GM12878 (cell line): Measurements from ENCODE around the gene DPPA5. TPM values are rescaled to one million over a fixed set of nuclear protein-coding genes. Genes with fewer than 3 reads are reported as not detected.
"Not testable (repeated sequence)": the region's sequence is repeated elsewhere in the genome, so short reads cannot be mapped to it uniquely, and the experiment has no call there.

Experiments used
- ATAC-seq: fragments of 200-7000 bp; cut with Tn5 transposase; 3 replicates; pipeline ENCODE4 v1.9.1; 2020; ENCODE audit warnings: mild to moderate bottlenecking, moderate library complexity
- BruUV-seq: library from RNA; stranded (reverse); fragments of 400-500 nt; replicated peaks from 2 replicates; lab custom pipeline; 2021; lab: Mats Ljungman, UMichigan
- CTCF ChIA-PET: fragments of 300-600 bp; sonication (Branson Sonifier 250); formaldehyde crosslinking; extraction: SDS; loops from one replicate; lab custom pipeline; 2021; ENCODE audit warnings: inconsistent platforms; lab: Yijun Ruan, JAX
- POLR2A ChIA-PET: fragments of 350-600 bp; formaldehyde crosslinking; extraction: SDS; loops from one replicate; lab custom pipeline; 2021; ENCODE audit warnings: inconsistent platforms; lab: Charles Lee
- RAD21 ChIA-PET: fragments of 300-600 bp; sonication (Branson Sonifier 250); formaldehyde crosslinking; loops from one replicate; lab custom pipeline; 2023; ENCODE audit warnings: antibody characterized with exemption; ENCODE audit not compliant: unreplicated experiment; lab: Charles Lee
- SMC1A ChIA-PET: fragments of 300-600 bp; sonication (Branson Sonifier 250); formaldehyde crosslinking; loops from one replicate; lab custom pipeline; 2023; ENCODE audit not compliant: unreplicated experiment, uncharacterized antibody; lab: Charles Lee
- DNase-seq: peaks from one replicate; pipeline ENCODE4 v3.0.0-alpha.2; 2011; ENCODE audit warnings: low read depth, low spot score
- FAIRE-seq: peaks from 3 replicates; lab custom pipeline; 2011; peaks lifted over from hg19 to GRCh38; lab: Jason Lieb, UNC
- H2AFZ ChIP-seq: 2 replicates; pipeline ENCODE4 v1.6.0; 2011; ENCODE audit warnings: low read depth, low read length, control low read depth; ENCODE audit not compliant: control insufficient read depth
- H3K27ac ChIP-seq: 2 replicates; pipeline ENCODE4 v1.5.1; 2011; ENCODE audit warnings: control low read depth; ENCODE audit not compliant: control insufficient read depth, insufficient read depth
- H3K27me3 ChIP-seq, 2 experiments: replicated peaks in 1 of 2; 2 replicates each; pipeline versions ENCODE4 v1.6.0 to v1.6.1; 2011; ENCODE audit warnings: low read length in 1 of 2; ENCODE audit not compliant: control insufficient read depth in 2 of 2, insufficient read depth in 2 of 2
- H3K36me3 ChIP-seq, 2 experiments: 2 replicates each; pipeline ENCODE4 v1.5.1; 2011; ENCODE audit warnings: low read length in 1 of 2; ENCODE audit not compliant: control insufficient read depth in 2 of 2, insufficient read depth in 2 of 2
- H3K4me1 ChIP-seq: 2 replicates; pipeline ENCODE4 v1.6.1; 2011; ENCODE audit warnings: mild to moderate bottlenecking, low read length, moderate library complexity, mixed read lengths; ENCODE audit not compliant: control insufficient read depth, insufficient read depth
- H3K4me2 ChIP-seq: 2 replicates; pipeline ENCODE4 v1.6.0; 2011; ENCODE audit warnings: control low read depth; ENCODE audit not compliant: control insufficient read depth, insufficient read depth
- H3K4me3 ChIP-seq: fragments of 200-600 bp; sonication (generic); 2 replicates; pipeline ENCODE4 v1.5.1; 2016
- H3K79me2 ChIP-seq: 2 replicates; pipeline ENCODE4 v1.6.0; 2011; ENCODE audit warnings: low read length; ENCODE audit not compliant: control insufficient read depth, insufficient read depth
- H3K9ac ChIP-seq: 2 replicates; pipeline ENCODE4 v1.8.0; 2011; ENCODE audit warnings: low read length, control low read depth, mixed read lengths; ENCODE audit not compliant: control insufficient read depth, insufficient read depth
- H3K9me3 ChIP-seq: replicated peaks from 3 replicates; pipeline ENCODE4 v1.5.1; 2011; ENCODE audit warnings: mild to moderate bottlenecking, low read length; ENCODE audit not compliant: control insufficient read depth, insufficient read depth
- H4K20me1 ChIP-seq: 2 replicates; pipeline ENCODE4 v1.6.0; 2011; ENCODE audit not compliant: control insufficient read depth, insufficient read depth
- BHLHE40 ChIP-seq, 2 experiments: fragments of 450-650 bp in 1 of 2; IDR thresholded peaks; 2 replicates each; pipeline ENCODE4 v1.6.1; 2011 to 2017; ENCODE audit warnings: low read depth in 2 of 2, borderline replicate concordance in 1 of 2, improper control_type of control experiment in 1 of 2, low read length in 1 of 2, mild to moderate bottlenecking in 1 of 2
- CBX5 ChIP-seq: sonication (generic); IDR thresholded peaks from 2 replicates; pipeline ENCODE4 v1.6.1; 2016; ENCODE audit warnings: low read depth, moderate library complexity, mild to moderate bottlenecking, inconsistent platforms
- CREM ChIP-seq: IDR thresholded peaks from 2 replicates; pipeline ENCODE4 v1.6.1; 2014; ENCODE audit warnings: antibody characterized with exemption, low read depth
- MEF2A ChIP-seq: IDR thresholded peaks from 2 replicates; pipeline ENCODE4 v1.6.1; 2011; ENCODE audit warnings: low read depth, mild to moderate bottlenecking, low read length, moderate library complexity; ENCODE audit not compliant: insufficient read depth
- NFIC ChIP-seq: IDR thresholded peaks from 2 replicates; pipeline ENCODE4 v1.6.1; 2012; ENCODE audit warnings: low read depth, mild to moderate bottlenecking, inconsistent platforms, low read length, moderate library complexity
- NR2F1 ChIP-seq: fragments of 450-650 bp; conservative IDR thresholded peaks from 2 replicates; pipeline ENCODE4 v1.6.1; 2017; ENCODE audit warnings: mild to moderate bottlenecking
- PAX5 ChIP-seq: IDR thresholded peaks from 2 replicates; pipeline ENCODE4 v1.6.1; 2011; ENCODE audit warnings: low read depth, low read length, borderline replicate concordance
- RUNX3 ChIP-seq: IDR thresholded peaks from 2 replicates; pipeline ENCODE4 v1.6.1; 2012; ENCODE audit warnings: low read length, inconsistent platforms
- TCF12 ChIP-seq: IDR thresholded peaks from 2 replicates; pipeline ENCODE4 v1.6.1; 2011; ENCODE audit warnings: low read depth, mild to moderate bottlenecking, low read length
- WGBS: methylation state at CpG from one replicate; pipeline ENCODE4 v1.1.6; 2016; ENCODE audit warnings: low lambda C conversion rate; ENCODE audit not compliant: insufficient replicate concordance, insufficient coverage; ENCODE audit errors: missing lambda C conversion rate; 5-methylcytosine and 5-hydroxymethylcytosine counted together
- in situ Hi-C: fragments of 300-500 bp; cut with MboI; formaldehyde crosslinking; loops from 9 replicates; pipeline ENCODE4 v1.14.3; 2018; ENCODE audit warnings: mixed read lengths
- intact Hi-C: fragments of 100-400 bp; cut with micrococcal nuclease; formaldehyde crosslinking; loops from one replicate; pipeline ENCODE4 v1.14.2; 2022; ENCODE audit not compliant: unreplicated experiment
- polyA plus RNA-seq, 11 experiments: library from polyadenylated mRNA; depleted of rRNA in 4 of 11; unstranded in 6 of 11; stranded (reverse) in 5 of 11; fragments of >200 nt; fragmentation: Nextera tagmentation in 4 of 11; fragmentation: Illumina TruSeq in 1 of 11; extraction: Ambion mirVana in 4 of 11; extraction: Trizol in 1 of 11; gene quantifications; 1 replicate in 1 of 11; 2 replicates in 10 of 11; pipeline versions ENCODE4 v1.2.1 to v1.2.3, GENCODE V29; 2011 to 2016; ENCODE audit warnings: inconsistent platforms in 2 of 11, missing spikeins in 2 of 11, low read depth in 1 of 11
- small RNA-seq: library from RNA; depleted of rRNA; stranded (forward); fragments of <200 nt; gene quantifications from one replicate; pipeline ENCODE3, GENCODE V24; 2014
- total RNA-seq, 4 experiments: library from RNA; depleted of rRNA in 3 of 4; stranded (reverse); fragments of >200 nt in 3 of 4; fragmentation: Illumina TruSeq in 1 of 4; extraction: Trizol in 1 of 4; gene quantifications; 2 replicates each; pipeline versions ENCODE4 v1.2.1 to v1.2.3, GENCODE V29; 2013 to 2021

The DPPA5 gene
- total and polyA plus RNA-seq, 10 of the 15 experiments (the other 5 are each of a cell fraction or from before 2014, with no cell fraction given): not detected

GRCh38 chr6:73303773-73304172, 50.3 kb downstream of the DPPA5 start:
- POLR2A ChIA-PET, DNase-seq, H3K27ac ChIP-seq, H3K79me2 ChIP-seq, H3K9me3 ChIP-seq, in situ Hi-C loops, intact Hi-C loops, BruUV-seq, RAD21 ChIA-PET, H3K4me2 ChIP-seq, H3K4me3 ChIP-seq, H3K36me3 ChIP-seq, H3K9ac ChIP-seq, H4K20me1 ChIP-seq, H3K4me1 ChIP-seq, H3K27me3 ChIP-seq, H2AFZ ChIP-seq: not testable (repeated sequence)
- CTCF ChIA-PET: interaction anchor here (0.7 to 1.4 kb wide), 2 partner anchors 267 to 892 kb away, joined by 4 read pairs; no protein-coding TSS in a partner anchor
- SMC1A ChIA-PET: interaction anchor here (0.7 to 1.7 kb wide), 3 partner anchors 21 to 437 kb away, joined by 3 to 5 read pairs (median 3); no protein-coding TSS in a partner anchor
- FAIRE-seq (peak; percentile 64), ATAC-seq (peak; percentile 59)
- WGBS: 12% methylated on average over 7 of the region's 7 CpGs
- TF ChIP-seq RUNX3: peak; percentile 57
- peak; percentile 44; the same call in 1 of the 2 replicates for TF ChIP-seq PAX5
- peak in 1 of 2 experiments; percentile 39; a peak in 1 of 4 replicates for TF ChIP-seq BHLHE40 (IDR thresholded peaks at IDR 0.05; ENCODE audit: borderline replicate concordance in 1 of 2, low read depth in 2 of 2, low read length in 1 of 2)
- TF ChIP-seq TCF12: peak; percentile 63; the same call in 1 of the 2 replicates
- TF ChIP-seq NR2F1: peak; percentile 59
- peak; percentile 32; the same call in 1 of the 2 replicates for TF ChIP-seq NFIC
- TF ChIP-seq MEF2A: 0 out of 2 replicates have a peak, but pooled peaks have one; percentile 15
- peak; percentile 76; the same call in 1 of the 2 replicates for TF ChIP-seq CBX5
- 0 out of 2 replicates have a peak, but pooled peaks have one; percentile 21 for TF ChIP-seq CREM
- TF ChIP-seq, all 136 proteins: peak for 9; not testable (repeated sequence) for 127

Small RNA genes lying within 50 kb of the gene (small RNA-seq; reads per million reads assigned to genes)
- not detected for gene RPL39P3

Other genes starting within 250 kb of the DPPA5 start
Only the 7 nearest of the 8 such genes appear.
- gene KHDC1L, start 128.8 kb downstream of the DPPA5 start, total RNA-seq (2014; rRNA removed): not detected in 2 replicates
- gene KHDC1L, start 128.8 kb downstream of the DPPA5 start, total RNA-seq (2014; rRNA removed; fragmentation: Illumina TruSeq; extraction: Trizol): not detected in 2 replicates
- gene KHDC1L, start 128.8 kb downstream of the DPPA5 start, total RNA-seq (2021): not detected in 2 replicates
- 0.12 TPM in 1 of 2 replicates, not detected in the other for gene KHDC1L, start 128.8 kb downstream of the DPPA5 start, polyA plus RNA-seq (2011; rRNA removed)
- gene KHDC1L, start 128.8 kb downstream of the DPPA5 start, polyA plus RNA-seq (2014; fragmentation: Illumina TruSeq; extraction: Trizol): 0.21 TPM in 1 of 2 replicates, not detected in the other
- gene KHDC1L, start 128.8 kb downstream of the DPPA5 start, polyA plus RNA-seq (2014; fragmentation: Nextera tagmentation; extraction: Ambion mirVana): under 1 TPM; 0.13 to 0.37 TPM
- 0.27 TPM in 1 of 2 replicates, not detected in the other for gene KHDC1L, start 128.8 kb downstream of the DPPA5 start, polyA plus RNA-seq (2014; rRNA removed)
- gene KHDC1L, start 128.8 kb downstream of the DPPA5 start, polyA plus RNA-seq (2016; fragmentation: Nextera tagmentation; extraction: Ambion mirVana): under 1 TPM in 1 of 2 experiments, not detected in 1; 0.33 TPM
- gene KHDC1, start 91.1 kb downstream of the DPPA5 start, total RNA-seq (2014; rRNA removed): 3.3 and 3.4 TPM in 2 replicates
- gene KHDC1, start 91.1 kb downstream of the DPPA5 start, total RNA-seq (2014; rRNA removed; fragmentation: Illumina TruSeq; extraction: Trizol): 3.8 and 4.7 TPM in 2 replicates
- gene KHDC1, start 91.1 kb downstream of the DPPA5 start, total RNA-seq (2021): 5.3 and 6.4 TPM in 2 replicates
- gene KHDC1, start 91.1 kb downstream of the DPPA5 start, polyA plus RNA-seq (2011; rRNA removed): 2.9 and 4.9 TPM in 2 replicates
- 4.6 and 4.9 TPM in 2 replicates for gene KHDC1, start 91.1 kb downstream of the DPPA5 start, polyA plus RNA-seq (2014; fragmentation: Illumina TruSeq; extraction: Trizol)
- gene KHDC1, start 91.1 kb downstream of the DPPA5 start, polyA plus RNA-seq (2014; fragmentation: Nextera tagmentation; extraction: Ambion mirVana): 1 to 10 TPM; 7.6 to 8.7 TPM
- gene KHDC1, start 91.1 kb downstream of the DPPA5 start, polyA plus RNA-seq (2014; rRNA removed): 7.5 and 7.6 TPM in 2 replicates
- gene KHDC1, start 91.1 kb downstream of the DPPA5 start, polyA plus RNA-seq (2016; fragmentation: Nextera tagmentation; extraction: Ambion mirVana): 1 to 10 TPM; 6.1 to 6.6 TPM
- gene KHDC3L, start 8.4 kb upstream of the DPPA5 start, total RNA-seq (2014; rRNA removed): not detected in 2 replicates
- gene KHDC3L, start 8.4 kb upstream of the DPPA5 start, total RNA-seq (2014; rRNA removed; fragmentation: Illumina TruSeq; extraction: Trizol): not detected in 2 replicates
- not detected in 2 replicates for gene KHDC3L, start 8.4 kb upstream of the DPPA5 start, total RNA-seq (2021)
- gene KHDC3L, start 8.4 kb upstream of the DPPA5 start, polyA plus RNA-seq (2011; rRNA removed): not detected in 2 replicates
- gene KHDC3L, start 8.4 kb upstream of the DPPA5 start, polyA plus RNA-seq (2014; fragmentation: Illumina TruSeq; extraction: Trizol): not detected in 2 replicates
- not detected for gene KHDC3L, start 8.4 kb upstream of the DPPA5 start, polyA plus RNA-seq (2014; fragmentation: Nextera tagmentation; extraction: Ambion mirVana)
- not detected in 2 replicates for gene KHDC3L, start 8.4 kb upstream of the DPPA5 start, polyA plus RNA-seq (2014; rRNA removed)
- gene KHDC3L, start 8.4 kb upstream of the DPPA5 start, polyA plus RNA-seq (2016; fragmentation: Nextera tagmentation; extraction: Ambion mirVana): not detected
- gene OOEP, start 15.6 kb upstream of the DPPA5 start, total RNA-seq (2014; rRNA removed): not detected in 2 replicates
- not detected in 2 replicates for gene OOEP, start 15.6 kb upstream of the DPPA5 start, total RNA-seq (2014; rRNA removed; fragmentation: Illumina TruSeq; extraction: Trizol)
- not detected in 2 replicates for gene OOEP, start 15.6 kb upstream of the DPPA5 start, total RNA-seq (2021)
- gene OOEP, start 15.6 kb upstream of the DPPA5 start, polyA plus RNA-seq (2011; rRNA removed): 0.08 TPM in 1 of 2 replicates, not detected in the other
- gene OOEP, start 15.6 kb upstream of the DPPA5 start, polyA plus RNA-seq (2014; fragmentation: Illumina TruSeq; extraction: Trizol): not detected in 2 replicates
- gene OOEP, start 15.6 kb upstream of the DPPA5 start, polyA plus RNA-seq (2014; fragmentation: Nextera tagmentation; extraction: Ambion mirVana): not detected
- gene OOEP, start 15.6 kb upstream of the DPPA5 start, polyA plus RNA-seq (2014; rRNA removed): not detected in 2 replicates
- gene OOEP, start 15.6 kb upstream of the DPPA5 start, polyA plus RNA-seq (2016; fragmentation: Nextera tagmentation; extraction: Ambion mirVana): not detected
- gene DDX43, start 40.6 kb upstream of the DPPA5 start, total RNA-seq (2014; rRNA removed): not detected in 2 replicates
- not detected in 2 replicates for gene DDX43, start 40.6 kb upstream of the DPPA5 start, total RNA-seq (2014; rRNA removed; fragmentation: Illumina TruSeq; extraction: Trizol)
- 0.08 TPM in 1 of 2 replicates, not detected in the other for gene DDX43, start 40.6 kb upstream of the DPPA5 start, total RNA-seq (2021)
- not detected in 2 replicates for gene DDX43, start 40.6 kb upstream of the DPPA5 start, polyA plus RNA-seq (2011; rRNA removed)
- gene DDX43, start 40.6 kb upstream of the DPPA5 start, polyA plus RNA-seq (2014; fragmentation: Illumina TruSeq; extraction: Trizol): not detected in 2 replicates
- not detected for gene DDX43, start 40.6 kb upstream of the DPPA5 start, polyA plus RNA-seq (2014; fragmentation: Nextera tagmentation; extraction: Ambion mirVana)
- not detected in 2 replicates for gene DDX43, start 40.6 kb upstream of the DPPA5 start, polyA plus RNA-seq (2014; rRNA removed)
- under 1 TPM in 1 of 2 experiments, not detected in 1; 0.12 TPM for gene DDX43, start 40.6 kb upstream of the DPPA5 start, polyA plus RNA-seq (2016; fragmentation: Nextera tagmentation; extraction: Ambion mirVana)
- 30.2 and 32.5 TPM in 2 replicates for gene CGAS, start 98.0 kb upstream of the DPPA5 start, total RNA-seq (2014; rRNA removed)
- 23.5 and 24.9 TPM in 2 replicates for gene CGAS, start 98.0 kb upstream of the DPPA5 start, total RNA-seq (2014; rRNA removed; fragmentation: Illumina TruSeq; extraction: Trizol)
- gene CGAS, start 98.0 kb upstream of the DPPA5 start, total RNA-seq (2021): 25.7 and 25.8 TPM in 2 replicates
- 15.3 and 23.3 TPM in 2 replicates for gene CGAS, start 98.0 kb upstream of the DPPA5 start, polyA plus RNA-seq (2011; rRNA removed)
- gene CGAS, start 98.0 kb upstream of the DPPA5 start, polyA plus RNA-seq (2014; fragmentation: Illumina TruSeq; extraction: Trizol): 13.1 and 15.5 TPM in 2 replicates
- 1 to 10 TPM; 4.7 to 7.9 TPM for gene CGAS, start 98.0 kb upstream of the DPPA5 start, polyA plus RNA-seq (2014; fragmentation: Nextera tagmentation; extraction: Ambion mirVana)
- gene CGAS, start 98.0 kb upstream of the DPPA5 start, polyA plus RNA-seq (2014; rRNA removed): 16.9 and 19.9 TPM in 2 replicates
- gene CGAS, start 98.0 kb upstream of the DPPA5 start, polyA plus RNA-seq (2016; fragmentation: Nextera tagmentation; extraction: Ambion mirVana): 10 to 100 TPM; 24.2 to 25.5 TPM
- gene MTO1, start 107.5 kb upstream of the DPPA5 start, total RNA-seq (2014; rRNA removed): 40.4 and 41.8 TPM in 2 replicates
- 35.2 and 40.8 TPM in 2 replicates for gene MTO1, start 107.5 kb upstream of the DPPA5 start, total RNA-seq (2014; rRNA removed; fragmentation: Illumina TruSeq; extraction: Trizol)
- gene MTO1, start 107.5 kb upstream of the DPPA5 start, total RNA-seq (2021): 30.2 and 30.7 TPM in 2 replicates
- gene MTO1, start 107.5 kb upstream of the DPPA5 start, polyA plus RNA-seq (2011; rRNA removed): 35.5 and 42.0 TPM in 2 replicates
- 29.4 and 38.0 TPM in 2 replicates for gene MTO1, start 107.5 kb upstream of the DPPA5 start, polyA plus RNA-seq (2014; fragmentation: Illumina TruSeq; extraction: Trizol)
- 10 to 100 TPM; 24.8 to 28.0 TPM for gene MTO1, start 107.5 kb upstream of the DPPA5 start, polyA plus RNA-seq (2014; fragmentation: Nextera tagmentation; extraction: Ambion mirVana)
- 25.5 and 26.4 TPM in 2 replicates for gene MTO1, start 107.5 kb upstream of the DPPA5 start, polyA plus RNA-seq (2014; rRNA removed)
- gene MTO1, start 107.5 kb upstream of the DPPA5 start, polyA plus RNA-seq (2016; fragmentation: Nextera tagmentation; extraction: Ambion mirVana): 10 to 100 TPM; 45.1 to 53.6 TPM